Neural cell (in vitro differentiated cells): ENCODE measurements around the gene CYB5RL. TPM values are rescaled to one million over a fixed set of nuclear protein-coding genes. Genes with fewer than 3 reads are reported as not detected.

Experiments
- H2AFZ ChIP-seq: fragments of 200-600, 300-800 bp; sonication (generic), shearing (Covaris generic); 2 replicates; pipeline ENCODE4 v1.6.0; 2014; ENCODE audit warnings: low read depth, mild to moderate bottlenecking, antibody characterized with exemption, low read length, moderate library complexity
- H3F3A ChIP-seq: fragments of 200-600 bp; shearing (Covaris generic); 2 replicates; pipeline ENCODE4 v1.6.1; 2016; ENCODE audit warnings: mild to moderate bottlenecking, moderate library complexity, mixed read lengths, antibody characterized with exemption, low read length; ENCODE audit not compliant: insufficient read depth, poor library complexity, severe bottlenecking
- H3K27ac ChIP-seq: fragments of 200-600, 300-800 bp; sonication (generic), shearing (Covaris generic); 2 replicates; pipeline ENCODE4 v1.5.1; 2014; ENCODE audit warnings: mild to moderate bottlenecking, low read length, moderate library complexity
- H3K27me3 ChIP-seq: fragments of 300-800, 200-600 bp; sonication (generic), shearing (Covaris generic); 2 replicates; pipeline ENCODE4 v1.6.0; 2014; ENCODE audit warnings: mild to moderate bottlenecking, low read depth, low read length, moderate library complexity; ENCODE audit not compliant: insufficient read depth
- H3K36me3 ChIP-seq: fragments of 300-800, 200-600 bp; sonication (generic), shearing (Covaris generic); 2 replicates; pipeline ENCODE4 v1.5.1; 2014; ENCODE audit warnings: mild to moderate bottlenecking, antibody characterized with exemption, low read length, moderate library complexity; ENCODE audit not compliant: insufficient read depth
- H3K4me2 ChIP-seq: fragments of 300-800, 200-600 bp; sonication (generic), shearing (Covaris generic); 2 replicates; pipeline ENCODE4 v1.6.0; 2014; ENCODE audit warnings: mild to moderate bottlenecking, low read length
- H3K4me3 ChIP-seq: fragments of 300-800, 200-600 bp; sonication (generic), shearing (Covaris generic); 2 replicates; pipeline ENCODE4 v1.5.1; 2014; ENCODE audit warnings: mild to moderate bottlenecking, low read length, moderate library complexity
- H3K79me2 ChIP-seq: fragments of 200-600 bp; shearing (Covaris generic); replicated peaks from 2 replicates; pipeline ENCODE4 v1.6.0; 2014; ENCODE audit warnings: mild to moderate bottlenecking, low read length, moderate library complexity; ENCODE audit not compliant: insufficient read depth
- H3K9ac ChIP-seq: fragments of 300-800, 200-600 bp; sonication (generic), shearing (Covaris generic); 2 replicates; pipeline ENCODE4 v1.6.1; 2016; ENCODE audit warnings: mild to moderate bottlenecking, low read length, mixed read lengths
- H3K9me2 ChIP-seq: fragments of 200-600 bp; shearing (Covaris generic); 2 replicates; pipeline ENCODE4 v1.6.1; 2016; ENCODE audit warnings: mild to moderate bottlenecking, low read length, mixed read lengths; ENCODE audit not compliant: insufficient read depth
- H3K9me3 ChIP-seq: fragments of 200-600, 300-800 bp; sonication (generic), shearing (Covaris generic); 2 replicates; pipeline ENCODE4 v1.6.1; 2016; ENCODE audit warnings: mild to moderate bottlenecking, mixed run types, low read length, moderate library complexity, mixed read lengths
- H4K20me1 ChIP-seq: fragments of 200-600 bp; shearing (Covaris generic); 2 replicates; pipeline ENCODE4 v1.6.1; 2016; ENCODE audit warnings: mild to moderate bottlenecking, mixed run types; ENCODE audit not compliant: insufficient read depth
- EP300 ChIP-seq: fragments of 450-650 bp; conservative IDR thresholded peaks from 2 replicates; pipeline ENCODE4 v1.6.1; 2014; ENCODE audit warnings: antibody characterized with exemption, mild to moderate bottlenecking, moderate library complexity; ENCODE audit not compliant: poor library complexity, severe bottlenecking
- EZH2 ChIP-seq: fragments of 200-600, 300-800 bp; shearing (Covaris generic), sonication (generic); IDR thresholded peaks from 2 replicates; pipeline ENCODE4 v1.6.1; 2014; ENCODE audit warnings: antibody characterized with exemption, low read length, borderline replicate concordance, mild to moderate bottlenecking; ENCODE audit not compliant: insufficient read depth, poor library complexity, severe bottlenecking
- MXI1 ChIP-seq: fragments of 450-650 bp; conservative IDR thresholded peaks from 2 replicates; pipeline ENCODE4 v1.6.1; 2014; ENCODE audit warnings: antibody characterized with exemption, mild to moderate bottlenecking; ENCODE audit not compliant: poor library complexity, severe bottlenecking
- POLR2AphosphoS5 ChIP-seq: IDR thresholded peaks from 2 replicates; pipeline ENCODE4 v1.6.1; 2012
- RAD21 ChIP-seq: fragments of 450-650 bp; conservative IDR thresholded peaks from 2 replicates; pipeline ENCODE4 v1.6.1; 2014; ENCODE audit warnings: antibody characterized with exemption, mild to moderate bottlenecking, moderate library complexity
- SMC3 ChIP-seq: fragments of 450-650 bp; conservative IDR thresholded peaks from 2 replicates; pipeline ENCODE4 v1.6.1; 2014; ENCODE audit warnings: antibody characterized with exemption, mild to moderate bottlenecking, moderate library complexity; ENCODE audit not compliant: poor library complexity
- TAF1 ChIP-seq: IDR thresholded peaks from 2 replicates; pipeline ENCODE4 v1.6.1; 2012; ENCODE audit warnings: low read depth
- polyA plus RNA-seq: library from polyadenylated mRNA; depleted of rRNA; stranded (reverse); fragments of >200 nt; gene quantifications from 2 replicates; pipeline ENCODE4 v1.2.3, GENCODE V29; 2014
- TF ChIP-seq, protein P1 (sequence below): IDR thresholded peaks from 2 replicates; pipeline ENCODE4 v1.6.1; 2012; ENCODE audit warnings: borderline replicate concordance
- TF ChIP-seq, protein P2 (sequence below): fragments of 450-650 bp; IDR thresholded peaks from 2 replicates; pipeline ENCODE4 v1.5.1; 2014; ENCODE audit warnings: antibody characterized with exemption, mild to moderate bottlenecking, moderate library complexity; ENCODE audit not compliant: poor library complexity, severe bottlenecking

Gene CYB5RL
- polyA plus RNA-seq, 1 donor from 2014 or later: 1.6 TPM

DNA sequence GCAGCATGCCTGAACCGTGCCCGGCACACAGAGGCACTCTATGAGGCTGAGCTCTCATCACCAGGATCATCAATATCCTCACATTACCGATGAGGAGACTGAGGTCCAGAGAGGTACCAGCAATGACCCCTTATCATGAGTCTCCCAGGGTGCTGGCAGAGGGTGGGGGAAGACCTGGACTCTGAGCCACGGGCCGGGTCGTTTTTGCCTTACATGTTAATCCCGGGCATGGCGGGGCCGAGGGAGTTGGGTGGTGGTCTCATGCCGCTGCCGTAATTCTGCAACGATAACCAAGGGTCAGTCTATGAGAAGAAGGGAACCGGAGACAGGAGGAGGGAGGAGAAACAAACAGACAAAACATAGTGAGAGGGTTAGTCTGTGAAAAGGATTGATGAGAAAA, 43.2 kb upstream of the CYB5RL start:
- Histone ChIP-seq H3K79me2 (no peaks in the 10 kb centered on the region), H3F3A (no peaks in the 10 kb centered on the region), H3K27ac (no peak overlapping the region), H3K9ac (no peak overlapping the region), H3K9me2 (no peaks in the 10 kb centered on the region), H3K9me3 (no peaks in the 10 kb centered on the region), H3K27me3 (no peaks in the 10 kb centered on the region), H3K4me2 (no peak overlapping the region), H2AFZ (no peak overlapping the region), H4K20me1 (no peaks in the 10 kb centered on the region), H3K36me3 (peaks cover under 1% of the 10 kb centered on the region), H3K4me3 (no peak overlapping the region)
- TF ChIP-seq POLR2AphosphoS5 (no peak), RAD21 (no peak), TAF1 (no peak), SMC3 (no peak), EP300 (no peak), MXI1 (no peak), EZH2 (no peak)
- TF ChIP-seq, protein P1, sequence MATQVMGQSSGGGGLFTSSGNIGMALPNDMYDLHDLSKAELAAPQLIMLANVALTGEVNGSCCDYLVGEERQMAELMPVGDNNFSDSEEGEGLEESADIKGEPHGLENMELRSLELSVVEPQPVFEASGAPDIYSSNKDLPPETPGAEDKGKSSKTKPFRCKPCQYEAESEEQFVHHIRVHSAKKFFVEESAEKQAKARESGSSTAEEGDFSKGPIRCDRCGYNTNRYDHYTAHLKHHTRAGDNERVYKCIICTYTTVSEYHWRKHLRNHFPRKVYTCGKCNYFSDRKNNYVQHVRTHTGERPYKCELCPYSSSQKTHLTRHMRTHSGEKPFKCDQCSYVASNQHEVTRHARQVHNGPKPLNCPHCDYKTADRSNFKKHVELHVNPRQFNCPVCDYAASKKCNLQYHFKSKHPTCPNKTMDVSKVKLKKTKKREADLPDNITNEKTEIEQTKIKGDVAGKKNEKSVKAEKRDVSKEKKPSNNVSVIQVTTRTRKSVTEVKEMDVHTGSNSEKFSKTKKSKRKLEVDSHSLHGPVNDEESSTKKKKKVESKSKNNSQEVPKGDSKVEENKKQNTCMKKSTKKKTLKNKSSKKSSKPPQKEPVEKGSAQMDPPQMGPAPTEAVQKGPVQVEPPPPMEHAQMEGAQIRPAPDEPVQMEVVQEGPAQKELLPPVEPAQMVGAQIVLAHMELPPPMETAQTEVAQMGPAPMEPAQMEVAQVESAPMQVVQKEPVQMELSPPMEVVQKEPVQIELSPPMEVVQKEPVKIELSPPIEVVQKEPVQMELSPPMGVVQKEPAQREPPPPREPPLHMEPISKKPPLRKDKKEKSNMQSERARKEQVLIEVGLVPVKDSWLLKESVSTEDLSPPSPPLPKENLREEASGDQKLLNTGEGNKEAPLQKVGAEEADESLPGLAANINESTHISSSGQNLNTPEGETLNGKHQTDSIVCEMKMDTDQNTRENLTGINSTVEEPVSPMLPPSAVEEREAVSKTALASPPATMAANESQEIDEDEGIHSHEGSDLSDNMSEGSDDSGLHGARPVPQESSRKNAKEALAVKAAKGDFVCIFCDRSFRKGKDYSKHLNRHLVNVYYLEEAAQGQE: no peak
- TF ChIP-seq, protein P2, sequence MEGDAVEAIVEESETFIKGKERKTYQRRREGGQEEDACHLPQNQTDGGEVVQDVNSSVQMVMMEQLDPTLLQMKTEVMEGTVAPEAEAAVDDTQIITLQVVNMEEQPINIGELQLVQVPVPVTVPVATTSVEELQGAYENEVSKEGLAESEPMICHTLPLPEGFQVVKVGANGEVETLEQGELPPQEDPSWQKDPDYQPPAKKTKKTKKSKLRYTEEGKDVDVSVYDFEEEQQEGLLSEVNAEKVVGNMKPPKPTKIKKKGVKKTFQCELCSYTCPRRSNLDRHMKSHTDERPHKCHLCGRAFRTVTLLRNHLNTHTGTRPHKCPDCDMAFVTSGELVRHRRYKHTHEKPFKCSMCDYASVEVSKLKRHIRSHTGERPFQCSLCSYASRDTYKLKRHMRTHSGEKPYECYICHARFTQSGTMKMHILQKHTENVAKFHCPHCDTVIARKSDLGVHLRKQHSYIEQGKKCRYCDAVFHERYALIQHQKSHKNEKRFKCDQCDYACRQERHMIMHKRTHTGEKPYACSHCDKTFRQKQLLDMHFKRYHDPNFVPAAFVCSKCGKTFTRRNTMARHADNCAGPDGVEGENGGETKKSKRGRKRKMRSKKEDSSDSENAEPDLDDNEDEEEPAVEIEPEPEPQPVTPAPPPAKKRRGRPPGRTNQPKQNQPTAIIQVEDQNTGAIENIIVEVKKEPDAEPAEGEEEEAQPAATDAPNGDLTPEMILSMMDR: no peak

GRCh38 chr1:54241364-54241763, 41.5 kb upstream of the CYB5RL start:
- Histone ChIP-seq H3K9ac (no peak overlapping the region), H3K4me3 (no peak overlapping the region), H3K27ac (no peak overlapping the region), H3K9me2 (no peaks in the 10 kb centered on the region), H3K36me3 (peaks cover 11% of the 10 kb centered on the region), H3K79me2 (no peaks in the 10 kb centered on the region), H3K9me3 (no peaks in the 10 kb centered on the region), H3K4me2 (no peak overlapping the region), H3K27me3 (no peaks in the 10 kb centered on the region), H4K20me1 (no peaks in the 10 kb centered on the region), H2AFZ (no peak overlapping the region), H3F3A (no peaks in the 10 kb centered on the region)
- TF ChIP-seq RAD21 (no peak), MXI1 (no peak), SMC3 (no peak), POLR2AphosphoS5 (no peak), TAF1 (no peak), EZH2 (no peak), EP300 (no peak)
- TF ChIP-seq, protein P1: no peak
- TF ChIP-seq, protein P2: no peak
